HCT116 (cell line): ENCODE data around the gene GARIN5A.

Experiments
- RAD21 ChIP-seq: IDR thresholded peaks from 2 replicates; pipeline ENCODE4 v1.6.1; 2012; ENCODE audit warnings: low read depth, mild to moderate bottlenecking
- YY1 ChIP-seq: IDR thresholded peaks from 2 replicates; pipeline ENCODE4 v1.6.1; 2011; ENCODE audit warnings: low read length, low read depth, moderate library complexity, mild to moderate bottlenecking; ENCODE audit not compliant: insufficient replicate concordance; ENCODE audit errors: extremely low read depth
- TF ChIP-seq, protein P1 (sequence below), 3 experiments: fragments of 200-600 bp in 1 of 3; sonication (generic) in 1 of 3; IDR thresholded peaks in 2 of 3; conservative IDR thresholded peaks in 1 of 3; 2 replicates each; pipeline ENCODE4 v1.5.1; 2012 to 2017; ENCODE audit warnings: low read depth in 2 of 3, low read length in 2 of 3, antibody characterized with exemption in 1 of 3, borderline replicate concordance in 1 of 3, control low read depth in 1 of 3, mild to moderate bottlenecking in 1 of 3, mixed read lengths in 1 of 3, mixed run types in 1 of 3, moderate library complexity in 1 of 3; ENCODE audit not compliant: insufficient read depth in 1 of 3

- no peak for TF ChIP-seq YY1
- TF ChIP-seq, protein P1, sequence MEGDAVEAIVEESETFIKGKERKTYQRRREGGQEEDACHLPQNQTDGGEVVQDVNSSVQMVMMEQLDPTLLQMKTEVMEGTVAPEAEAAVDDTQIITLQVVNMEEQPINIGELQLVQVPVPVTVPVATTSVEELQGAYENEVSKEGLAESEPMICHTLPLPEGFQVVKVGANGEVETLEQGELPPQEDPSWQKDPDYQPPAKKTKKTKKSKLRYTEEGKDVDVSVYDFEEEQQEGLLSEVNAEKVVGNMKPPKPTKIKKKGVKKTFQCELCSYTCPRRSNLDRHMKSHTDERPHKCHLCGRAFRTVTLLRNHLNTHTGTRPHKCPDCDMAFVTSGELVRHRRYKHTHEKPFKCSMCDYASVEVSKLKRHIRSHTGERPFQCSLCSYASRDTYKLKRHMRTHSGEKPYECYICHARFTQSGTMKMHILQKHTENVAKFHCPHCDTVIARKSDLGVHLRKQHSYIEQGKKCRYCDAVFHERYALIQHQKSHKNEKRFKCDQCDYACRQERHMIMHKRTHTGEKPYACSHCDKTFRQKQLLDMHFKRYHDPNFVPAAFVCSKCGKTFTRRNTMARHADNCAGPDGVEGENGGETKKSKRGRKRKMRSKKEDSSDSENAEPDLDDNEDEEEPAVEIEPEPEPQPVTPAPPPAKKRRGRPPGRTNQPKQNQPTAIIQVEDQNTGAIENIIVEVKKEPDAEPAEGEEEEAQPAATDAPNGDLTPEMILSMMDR (IDR thresholded peaks at IDR 0.05 in 2 of 3, conservative IDR thresholded peaks at IDR 0.05 in 1 of 3; ENCODE audit: borderline replicate concordance in 1 of 3, insufficient read depth in 1 of 3, low read depth in 2 of 3, low read length in 2 of 3) = no peak
- no peak for TF ChIP-seq RAD21
These were observed 59.3 kb downstream of the GARIN5A start for GRCh38 chr19:50417111-50418081.
